ENCODE results near the gene MUC20. TPM values are rescaled to one million over a fixed set of nuclear protein-coding genes. Genes with fewer than 3 reads are reported as not detected.
"Not testable (repeated sequence)": the region's sequence is repeated elsewhere in the genome, so short reads cannot be mapped to it uniquely, and the experiment has no call there.

MUC20 gene
- polyA plus RNA-seq, 2 donors = 49.6 to 126 TPM

- Histone ChIP-seq H3K4me1 (ENCODE audit: control insufficient read depth in 2 of 2, insufficient read depth in 2 of 2, low read length in 1 of 2) (no peaks in the 10 kb centered on the region), H3K4me3 (ENCODE audit: low read depth in 1 of 2, low read length in 2 of 2) (no peak overlapping the region), H3K36me3 (ENCODE audit: control insufficient read depth in 2 of 2, insufficient read depth in 2 of 2, low read length in 1 of 2) (peaks cover 5 to 8% of the 10 kb centered on the region in 2 donors), H3K27ac (ENCODE audit: low read depth in 2 of 2, low read length in 1 of 2) (no peak overlapping the region), H3K27me3 (ENCODE audit: control insufficient read depth in 1 of 2, insufficient read depth in 2 of 2, low read length in 2 of 2) (no peaks in the 10 kb centered on the region), H3K9me3 (ENCODE audit: control insufficient read depth in 2 of 2, insufficient read depth in 1 of 2, low read depth in 1 of 2, low read length in 1 of 2) (peaks cover 0 to 4% of the 10 kb centered on the region in 2 donors)
- WGBS, 2 donors = 81 to 86% methylated on average over 12 to 13 of the region's 13 CpGs
Measured at GRCh38 chr3:195739561-195740111, 18.9 kb downstream of the MUC20 start.

GRCh38 chr3:195744437-195744836 is 23.7 kb downstream of the MUC20 start:
- WGBS, 2 donors = 76 to 77% methylated on average over 4 of the region's 4 CpGs
- no peak overlapping the region for H3K27ac ChIP-seq (ENCODE audit: low read depth in 2 of 2, low read length in 1 of 2)
- peaks cover 0 to 3% of the 10 kb centered on the region in 2 donors for H3K4me1 ChIP-seq (ENCODE audit: control insufficient read depth in 2 of 2, insufficient read depth in 2 of 2, low read length in 1 of 2)
- peaks cover 0 to 2% of the 10 kb centered on the region in 2 donors for H3K36me3 ChIP-seq (ENCODE audit: control insufficient read depth in 2 of 2, insufficient read depth in 2 of 2, low read length in 1 of 2)
- H3K4me3 ChIP-seq (ENCODE audit: low read depth in 1 of 2, low read length in 2 of 2) = no peak overlapping the region
- H3K9me3 ChIP-seq (ENCODE audit: control insufficient read depth in 2 of 2, insufficient read depth in 1 of 2, low read depth in 1 of 2, low read length in 1 of 2) = no peaks in the 10 kb centered on the region
- H3K27me3 ChIP-seq (ENCODE audit: control insufficient read depth in 1 of 2, insufficient read depth in 2 of 2, low read length in 2 of 2) = no peaks in the 10 kb centered on the region

GRCh38 chr3:195746346-195746745 is 25.6 kb downstream of the MUC20 start:
- Histone ChIP-seq H3K27ac (ENCODE audit: low read depth in 2 of 2, low read length in 1 of 2) (no peak overlapping the region), H3K36me3 (ENCODE audit: control insufficient read depth in 2 of 2, insufficient read depth in 2 of 2, low read length in 1 of 2) (peaks cover 0 to 2% of the 10 kb centered on the region in 2 donors), H3K4me1 (ENCODE audit: control insufficient read depth in 2 of 2, insufficient read depth in 2 of 2, low read length in 1 of 2) (peaks cover 0 to 3% of the 10 kb centered on the region in 2 donors), H3K4me3 (ENCODE audit: low read depth in 1 of 2, low read length in 2 of 2) (no peak overlapping the region), H3K27me3 (ENCODE audit: control insufficient read depth in 1 of 2, insufficient read depth in 2 of 2, low read length in 2 of 2) (no peaks in the 10 kb centered on the region), H3K9me3 (ENCODE audit: control insufficient read depth in 2 of 2, insufficient read depth in 1 of 2, low read depth in 1 of 2, low read length in 1 of 2) (no peaks in the 10 kb centered on the region)
- 70 to 81% methylated on average over 8 of the region's 8 CpGs for WGBS, 2 donors

GRCh38 chr3:195746751-195747150 is 26.0 kb downstream of the MUC20 start:
- Histone ChIP-seq H3K9me3 (ENCODE audit: control insufficient read depth in 2 of 2, insufficient read depth in 1 of 2, low read depth in 1 of 2, low read length in 1 of 2) (no peaks in the 10 kb centered on the region), H3K4me3 (ENCODE audit: low read depth in 1 of 2, low read length in 2 of 2) (no peak overlapping the region), H3K4me1 (ENCODE audit: control insufficient read depth in 2 of 2, insufficient read depth in 2 of 2, low read length in 1 of 2) (peaks cover 0 to 3% of the 10 kb centered on the region in 2 donors), H3K27ac (ENCODE audit: low read depth in 2 of 2, low read length in 1 of 2) (no peak overlapping the region), H3K27me3 (ENCODE audit: control insufficient read depth in 1 of 2, insufficient read depth in 2 of 2, low read length in 2 of 2) (no peaks in the 10 kb centered on the region), H3K36me3 (ENCODE audit: control insufficient read depth in 2 of 2, insufficient read depth in 2 of 2, low read length in 1 of 2) (peaks cover 0 to 2% of the 10 kb centered on the region in 2 donors)
- 89 to 91% methylated on average over 9 of the region's 9 CpGs for WGBS, 2 donors

GRCh38 chr3:195748661-195749060 is 27.9 kb downstream of the MUC20 start:
- 95 to 96% methylated on average over 11 of the region's 11 CpGs for WGBS, 2 donors
- H3K36me3 ChIP-seq (ENCODE audit: control insufficient read depth in 2 of 2, insufficient read depth in 2 of 2, low read length in 1 of 2) = peaks cover 0 to 2% of the 10 kb centered on the region in 2 donors
- H3K27me3 ChIP-seq (ENCODE audit: control insufficient read depth in 1 of 2, insufficient read depth in 2 of 2, low read length in 2 of 2) = no peaks in the 10 kb centered on the region
- peaks cover 3% of the 10 kb centered on the region in 2 donors for H3K4me1 ChIP-seq (ENCODE audit: control insufficient read depth in 2 of 2, insufficient read depth in 2 of 2, low read length in 1 of 2)
- H3K4me3 ChIP-seq (ENCODE audit: low read depth in 1 of 2, low read length in 2 of 2) = no peak overlapping the region
- no peak overlapping the region for H3K27ac ChIP-seq (ENCODE audit: low read depth in 2 of 2, low read length in 1 of 2)
- no peaks in the 10 kb centered on the region for H3K9me3 ChIP-seq (ENCODE audit: control insufficient read depth in 2 of 2, insufficient read depth in 1 of 2, low read depth in 1 of 2, low read length in 1 of 2)

- H3K36me3 ChIP-seq (ENCODE audit: control insufficient read depth in 2 of 2, insufficient read depth in 2 of 2, low read length in 1 of 2); H3K9me3 ChIP-seq (ENCODE audit: control insufficient read depth in 2 of 2, insufficient read depth in 1 of 2, low read depth in 1 of 2, low read length in 1 of 2); H3K4me1 ChIP-seq (ENCODE audit: control insufficient read depth in 2 of 2, insufficient read depth in 2 of 2, low read length in 1 of 2); H3K27ac ChIP-seq (ENCODE audit: low read depth in 2 of 2, low read length in 1 of 2); H3K27me3 ChIP-seq (ENCODE audit: control insufficient read depth in 1 of 2, insufficient read depth in 2 of 2, low read length in 2 of 2); H3K4me3 ChIP-seq (ENCODE audit: low read depth in 1 of 2, low read length in 2 of 2): not testable (repeated sequence)
- WGBS, 2 donors = 80 to 86% methylated on average over 5 of the region's 5 CpGs
Measured at GRCh38 chr3:195749101-195749500, 28.3 kb downstream of the MUC20 start.

- Histone ChIP-seq H3K27ac (ENCODE audit: low read depth in 2 of 2, low read length in 1 of 2) (no peak overlapping the region), H3K9me3 (ENCODE audit: control insufficient read depth in 2 of 2, insufficient read depth in 1 of 2, low read depth in 1 of 2, low read length in 1 of 2) (peaks cover 0 to 2% of the 10 kb centered on the region in 2 donors), H3K4me1 (ENCODE audit: control insufficient read depth in 2 of 2, insufficient read depth in 2 of 2, low read length in 1 of 2) (peaks cover 3% of the 10 kb centered on the region in 2 donors), H3K36me3 (ENCODE audit: control insufficient read depth in 2 of 2, insufficient read depth in 2 of 2, low read length in 1 of 2) (peaks cover 0 to 2% of the 10 kb centered on the region in 2 donors), H3K27me3 (ENCODE audit: control insufficient read depth in 1 of 2, insufficient read depth in 2 of 2, low read length in 2 of 2) (no peaks in the 10 kb centered on the region), H3K4me3 (ENCODE audit: low read depth in 1 of 2, low read length in 2 of 2) (no peak overlapping the region)
- 86 to 89% methylated on average over 28 to 30 of the region's 30 CpGs for WGBS, 2 donors
Measured at GRCh38 chr3:195750797-195751520, 30.2 kb downstream of the MUC20 start.

GRCh38 chr3:195751560-195751959 is 30.8 kb downstream of the MUC20 start:
- H3K27ac ChIP-seq (ENCODE audit: low read depth in 2 of 2, low read length in 1 of 2) = no peak overlapping the region
- no peaks in the 10 kb centered on the region for H3K27me3 ChIP-seq (ENCODE audit: control insufficient read depth in 1 of 2, insufficient read depth in 2 of 2, low read length in 2 of 2)
- WGBS, 2 donors = 65 to 69% methylated on average over 7 of the region's 7 CpGs
- H3K9me3 ChIP-seq (ENCODE audit: control insufficient read depth in 2 of 2, insufficient read depth in 1 of 2, low read depth in 1 of 2, low read length in 1 of 2) = peaks cover 0 to 2% of the 10 kb centered on the region in 2 donors
- H3K4me3 ChIP-seq (ENCODE audit: low read depth in 1 of 2, low read length in 2 of 2) = no peak overlapping the region
- peaks cover 3% of the 10 kb centered on the region in 2 donors for H3K4me1 ChIP-seq (ENCODE audit: control insufficient read depth in 2 of 2, insufficient read depth in 2 of 2, low read length in 1 of 2)
- H3K36me3 ChIP-seq (ENCODE audit: control insufficient read depth in 2 of 2, insufficient read depth in 2 of 2, low read length in 1 of 2) = peaks cover 0 to 2% of the 10 kb centered on the region in 2 donors

- Histone ChIP-seq H3K27me3 (ENCODE audit: control insufficient read depth in 1 of 2, insufficient read depth in 2 of 2, low read length in 2 of 2) (no peaks in the 10 kb centered on the region), H3K27ac (ENCODE audit: low read depth in 2 of 2, low read length in 1 of 2) (no peak overlapping the region), H3K4me3 (ENCODE audit: low read depth in 1 of 2, low read length in 2 of 2) (no peak overlapping the region), H3K9me3 (ENCODE audit: control insufficient read depth in 2 of 2, insufficient read depth in 1 of 2, low read depth in 1 of 2, low read length in 1 of 2) (peaks cover 0 to 2% of the 10 kb centered on the region in 2 donors), H3K4me1 (ENCODE audit: control insufficient read depth in 2 of 2, insufficient read depth in 2 of 2, low read length in 1 of 2) (peaks cover 3% of the 10 kb centered on the region in 2 donors), H3K36me3 (ENCODE audit: control insufficient read depth in 2 of 2, insufficient read depth in 2 of 2, low read length in 1 of 2) (peaks cover 0 to 2% of the 10 kb centered on the region in 2 donors)
- WGBS, 2 donors = 91% methylated on average over 13 of the region's 13 CpGs
Measured at GRCh38 chr3:195752066-195752465, 31.3 kb downstream of the MUC20 start.
